ENCODE data around the gene IRAK1.

IRAK1 gene

GRCh38 chrX:154019633-154020528, at the start of gene IRAK1:
IRAK1 (minus strand) TSS chrX:154019902; CDS start chrX:154019812, 90 bp downstream.
- peak in 2 of 4 experiments; percentile 15 to 23 for DNase-seq

- no peak for DNase-seq
Measured at GRCh38 chrX:154068560-154068959, 48.9 kb upstream of the IRAK1 start.

GRCh38 chrX:154064637-154065435, 45.1 kb upstream of the IRAK1 start:
- no peak for DNase-seq

GRCh38 chrX:154063234-154063633, 43.5 kb upstream of the IRAK1 start:
- no peak for DNase-seq

- no peak for DNase-seq
Measured at GRCh38 chrX:154061801-154062200, 42.1 kb upstream of the IRAK1 start.

GRCh38 chrX:154059729-154060245, 40.1 kb upstream of the IRAK1 start:
- DNase-seq, result no peak

GRCh38 chrX:154059231-154059630, 39.5 kb upstream of the IRAK1 start:
- DNase-seq, result no peak

- DNase-seq, result no peak
Measured at GRCh38 chrX:154058214-154058997, 38.7 kb upstream of the IRAK1 start.

- DNase-seq, result no peak
Measured at GRCh38 chrX:154057791-154058190, 38.1 kb upstream of the IRAK1 start.

- DNase-seq, result no peak
Measured at GRCh38 chrX:154056770-154057241, 37.1 kb upstream of the IRAK1 start.

- DNase-seq, result peak; percentile 33 to 54 (median 38)
Measured at GRCh38 chrX:154051201-154051810, 31.6 kb upstream of the IRAK1 start.

- DNase-seq, result no peak
Measured at GRCh38 chrX:154050113-154050495, 30.4 kb upstream of the IRAK1 start.

GRCh38 chrX:154049209-154050112, 29.8 kb upstream of the IRAK1 start:
- DNase-seq, result no peak

- DNase-seq, result no peak
Measured at GRCh38 chrX:154048398-154048797, 28.7 kb upstream of the IRAK1 start.

GRCh38 chrX:154046940-154047610, 27.4 kb upstream of the IRAK1 start:
- no peak for DNase-seq

GRCh38 chrX:154046031-154046781, 26.5 kb upstream of the IRAK1 start:
- no peak for DNase-seq

GRCh38 chrX:154044091-154044490, 24.4 kb upstream of the IRAK1 start:
- no peak for DNase-seq

GRCh38 chrX:154043003-154043763, 23.5 kb upstream of the IRAK1 start:
- no peak for DNase-seq

- no peak for DNase-seq
Measured at GRCh38 chrX:154040863-154041262, 21.2 kb upstream of the IRAK1 start.

All from activated CD4-positive, CD25-positive, alpha-beta regulatory T cell (primary cell).